Activated CD8-positive, alpha-beta memory T cell treated with anti-CD3 and anti-CD28 coated beads for 48 hours (primary cell): ENCODE results near the gene CXCL9.
"Not testable (repeated sequence)": the region's sequence is repeated elsewhere in the genome, so short reads cannot be mapped to it uniquely, and the experiment has no call there.

Experiments used
- DNase-seq, 3 experiments: peaks; one replicate each; pipeline ENCODE4 v3.0.0-alpha.2; 2020; ENCODE audit warnings: low read depth in 2 of 3, low spot score in 2 of 3

The CXCL9 gene

DNA sequence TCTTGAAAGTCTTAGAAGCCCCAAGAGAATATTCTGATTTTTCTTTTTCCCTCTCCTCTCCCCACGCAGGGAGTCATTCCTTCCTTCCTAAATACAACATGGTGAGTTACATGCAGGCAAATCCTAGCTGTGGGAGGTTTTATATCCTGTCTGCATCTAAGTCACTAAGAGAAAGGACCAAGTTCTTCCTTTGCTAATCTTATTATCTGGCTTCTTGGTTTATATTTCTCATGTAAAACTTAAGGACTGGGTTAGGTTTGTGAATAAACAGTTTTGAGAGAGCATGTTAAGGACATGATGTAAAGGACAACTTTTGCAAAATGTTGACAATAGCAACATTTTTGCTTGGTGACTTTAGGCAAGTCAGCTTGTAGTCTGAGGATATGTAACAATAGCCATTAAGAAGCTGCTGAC lies 5.1 kb upstream of the CXCL9 start:
- no peak for DNase-seq

DNA sequence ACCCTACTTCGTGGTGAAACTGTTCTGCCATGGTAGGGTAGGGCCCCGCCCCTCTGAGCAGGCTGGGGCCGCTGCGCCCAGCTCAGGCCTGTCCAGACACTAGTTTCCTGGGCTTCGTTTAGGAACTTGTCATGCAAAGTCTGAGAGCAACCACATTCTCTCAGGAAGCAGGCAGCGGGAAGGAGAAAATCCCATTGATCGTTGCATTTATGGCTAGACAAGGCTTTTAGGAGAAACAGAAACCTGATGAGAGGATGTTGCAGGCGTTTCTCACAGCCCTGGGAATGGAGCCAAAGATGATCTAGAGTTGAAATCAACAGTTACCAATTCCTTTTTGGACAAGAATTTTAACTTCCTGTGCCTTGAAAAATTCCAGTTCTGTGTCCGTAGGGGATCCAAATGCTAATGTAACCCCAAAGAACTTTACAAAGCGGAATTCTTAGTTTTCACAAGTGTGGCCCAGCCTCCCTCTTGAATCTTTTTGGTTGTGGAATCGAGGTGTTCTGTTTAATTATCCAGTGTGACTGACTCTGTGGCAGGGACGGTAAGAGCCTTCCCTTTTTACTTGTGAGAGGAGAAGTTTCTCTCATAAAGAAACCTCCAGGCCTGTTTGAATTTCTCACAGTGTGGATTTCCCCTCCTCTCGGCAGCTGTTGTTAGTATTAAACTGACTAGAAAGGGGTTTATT lies 4.5 kb upstream of the CXCL9 start:
- no peak for DNase-seq

DNA sequence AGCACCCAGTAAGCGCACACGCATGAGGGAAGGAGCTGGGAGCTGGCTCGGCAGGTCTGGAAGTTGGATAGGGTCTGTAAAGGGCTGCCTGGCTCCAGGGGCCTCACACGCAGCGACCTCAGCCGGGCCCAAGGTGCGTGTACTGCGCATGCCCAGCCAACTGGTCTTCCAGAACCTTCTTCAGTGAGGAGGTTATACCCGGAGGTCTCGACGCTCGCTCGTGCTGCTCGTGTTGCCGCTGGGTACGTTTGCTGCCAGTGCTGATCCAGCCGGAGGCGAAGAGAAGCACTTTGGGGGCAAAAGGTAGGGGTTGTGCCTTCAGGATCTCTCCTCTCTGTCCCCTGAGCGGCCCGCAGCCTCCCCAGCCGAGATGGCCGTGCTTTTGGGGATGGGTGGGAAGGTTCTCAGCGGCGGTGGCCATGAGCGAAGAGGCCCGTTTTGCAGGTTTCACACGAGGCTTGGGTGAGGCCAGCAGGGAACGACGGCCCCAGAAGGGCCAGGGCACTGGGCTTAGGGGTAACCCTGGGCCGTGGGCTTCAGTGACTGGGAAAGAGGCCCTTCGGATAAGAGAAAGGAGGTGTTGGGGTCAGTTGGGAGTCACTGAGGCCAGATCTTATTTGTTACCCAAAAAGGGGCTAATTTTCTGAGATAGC lies 3.8 kb upstream of the CXCL9 start:
- DNase-seq = no peak

DNA sequence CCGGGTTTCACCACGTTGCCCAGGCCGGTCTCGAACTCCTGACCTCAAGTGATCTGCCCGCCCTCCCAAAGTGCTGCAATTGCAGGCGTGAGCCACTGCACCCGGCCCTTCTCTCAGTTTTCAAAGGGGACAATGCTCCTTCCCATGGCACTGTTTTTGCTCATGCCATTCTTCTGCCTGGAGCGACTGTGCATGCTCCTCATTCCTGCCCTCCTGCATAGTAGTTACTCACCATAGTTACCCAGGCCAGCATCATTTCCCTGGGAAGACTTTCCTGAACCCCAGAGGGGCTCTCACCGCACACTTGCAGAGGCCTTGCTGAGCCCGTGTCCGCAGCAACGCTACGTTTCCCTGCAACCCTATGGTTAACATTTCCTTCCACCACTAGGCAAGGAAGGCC lies 3.3 kb upstream of the CXCL9 start:
- DNase-seq = no peak

DNA sequence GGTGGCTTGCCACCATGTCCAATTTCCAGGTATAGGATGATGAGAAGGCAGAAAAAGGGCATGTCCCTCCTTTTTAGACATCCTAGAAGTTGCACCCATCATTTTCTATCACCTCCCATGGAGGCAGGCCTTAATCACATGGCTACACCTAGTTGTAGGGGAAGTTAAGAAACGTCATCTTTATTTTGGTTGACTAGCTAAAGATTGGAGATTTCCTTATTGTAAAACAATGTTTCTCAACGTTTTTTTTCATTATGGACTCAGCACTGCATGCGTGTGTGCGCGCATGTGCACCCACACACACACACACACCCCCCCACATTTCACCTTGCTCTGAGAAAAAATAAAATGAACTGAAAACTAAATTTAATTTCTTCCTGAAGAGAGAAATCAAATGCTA lies 2.0 kb upstream of the CXCL9 start:
- DNase-seq = no peak

DNA sequence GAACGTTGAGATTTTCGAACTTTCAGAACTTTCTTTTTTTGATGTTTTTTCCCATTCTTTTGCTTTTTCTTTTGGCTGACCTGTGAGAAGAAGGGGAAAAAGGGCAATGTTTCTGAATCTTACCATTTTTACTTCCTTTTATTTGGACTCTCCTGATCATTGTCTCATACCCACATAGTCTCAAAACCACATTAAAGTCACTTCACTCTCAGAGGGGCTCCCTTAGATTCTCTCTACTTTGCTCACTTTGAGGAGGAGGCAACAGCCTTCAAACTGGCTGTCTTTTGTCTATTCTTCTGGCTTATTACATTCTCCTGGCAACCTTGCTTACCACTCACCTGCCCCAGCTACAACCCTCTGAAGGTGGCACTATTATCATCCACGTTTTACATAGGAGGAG lies 3.7 kb downstream of the CXCL9 start:
- DNase-seq = no peak

DNA sequence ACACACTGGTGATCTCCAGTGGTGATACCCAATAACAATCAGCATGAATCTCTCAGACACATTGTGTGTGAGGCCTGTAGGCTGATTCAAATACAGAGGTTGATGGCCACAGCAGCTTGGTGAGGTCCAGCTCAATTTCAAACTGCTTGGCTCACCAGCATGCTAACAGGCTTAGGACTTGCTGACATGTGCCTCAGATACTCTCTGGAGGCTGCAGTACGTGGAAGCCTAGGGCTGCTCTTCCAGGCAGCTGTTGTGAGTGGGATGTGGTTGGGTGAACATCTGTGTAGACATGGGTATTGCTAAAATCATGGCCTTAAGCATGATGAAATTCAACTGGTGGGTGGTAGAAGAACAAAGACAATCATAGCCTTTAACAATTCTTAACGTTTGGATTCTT lies 4.3 kb downstream of the CXCL9 start:
- DNase-seq = no peak

DNA sequence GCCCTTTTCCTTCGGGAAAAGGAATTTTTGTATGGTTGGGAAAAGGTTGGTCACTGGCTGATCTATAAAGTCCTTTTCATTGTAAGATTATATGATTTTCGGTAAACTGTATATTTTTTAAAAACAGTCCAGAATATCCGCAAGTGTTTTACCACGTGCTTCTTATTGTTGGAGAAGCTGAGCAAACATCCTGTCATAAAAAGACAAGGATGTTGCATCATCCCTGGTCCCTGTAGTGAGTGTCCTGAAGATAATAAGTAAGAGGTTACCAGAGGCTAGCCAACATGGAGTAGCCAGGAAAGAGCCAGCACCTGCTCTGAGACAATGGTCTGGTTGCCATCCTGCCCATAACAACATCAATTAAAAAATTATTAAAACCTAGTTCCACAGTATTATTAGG lies 5.1 kb downstream of the CXCL9 start:
- DNase-seq = no peak

DNA sequence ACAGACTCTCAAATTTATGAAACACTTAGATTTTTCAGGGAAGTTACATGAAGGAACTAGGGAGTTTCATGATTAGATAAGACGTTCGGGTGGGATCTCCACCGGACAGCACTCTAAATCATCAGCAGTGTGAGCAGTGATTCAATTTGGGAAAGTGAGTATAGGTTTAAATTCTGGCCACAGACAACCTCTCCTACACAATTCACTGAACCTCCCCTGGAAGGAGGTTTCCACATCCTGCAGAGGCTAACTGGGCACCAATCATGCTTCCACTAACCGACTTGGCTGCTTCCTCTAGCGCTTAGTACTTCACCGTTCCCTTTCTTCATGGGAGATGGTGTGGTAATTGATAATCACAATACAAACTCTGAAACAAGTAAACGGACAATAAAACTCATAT lies 5.6 kb downstream of the CXCL9 start:
- DNase-seq = no peak

DNA sequence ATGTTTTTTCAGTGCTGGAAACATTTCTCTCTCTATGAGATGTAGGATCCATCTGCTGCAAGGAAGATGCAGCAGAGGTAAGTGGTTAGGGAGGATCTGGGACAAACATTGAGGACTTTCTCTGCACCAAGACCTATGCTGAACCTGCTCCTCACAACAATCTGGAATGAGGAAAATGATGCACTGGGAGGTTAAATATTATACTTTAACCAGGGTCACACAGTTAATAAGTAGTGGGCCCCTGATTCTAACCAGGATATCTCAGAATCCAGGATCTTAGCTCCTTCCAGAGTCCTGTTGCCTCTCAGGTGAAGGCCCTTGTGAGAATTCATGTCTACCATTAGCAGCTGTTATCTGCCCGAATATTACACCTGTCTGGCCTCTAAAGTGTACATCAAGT lies 7.0 kb downstream of the CXCL9 start:
- DNase-seq = no peak

DNA sequence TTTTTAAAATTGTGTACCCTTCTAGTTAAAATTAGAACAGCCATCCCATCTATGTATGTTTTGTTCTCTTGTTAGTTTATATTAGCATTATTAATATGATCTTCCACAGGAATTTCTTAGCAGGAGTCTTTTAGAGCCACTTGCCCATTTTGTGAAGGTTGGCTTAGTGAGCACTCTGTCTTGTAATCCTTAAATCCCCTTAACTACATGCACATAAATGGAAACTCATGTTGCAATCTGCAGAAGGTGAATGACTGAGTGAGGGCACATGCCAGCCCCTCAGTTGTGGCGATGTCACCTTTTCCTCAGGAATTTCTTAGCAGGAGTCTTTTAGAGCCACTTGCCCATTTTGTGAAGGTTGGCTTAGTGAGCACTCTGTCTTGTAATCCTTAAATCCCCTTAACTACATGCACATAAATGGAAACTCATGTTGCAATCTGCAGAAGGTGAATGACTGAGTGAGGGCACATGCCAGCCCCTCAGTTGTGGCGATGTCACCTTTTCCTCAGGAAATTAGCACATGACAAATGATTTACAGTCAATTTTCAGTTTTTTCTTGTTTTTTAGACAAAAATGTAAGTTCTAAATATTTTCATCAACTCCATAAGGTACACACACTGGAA lies 8.7 kb downstream of the CXCL9 start:
- DNase-seq = not testable (repeated sequence)

DNA sequence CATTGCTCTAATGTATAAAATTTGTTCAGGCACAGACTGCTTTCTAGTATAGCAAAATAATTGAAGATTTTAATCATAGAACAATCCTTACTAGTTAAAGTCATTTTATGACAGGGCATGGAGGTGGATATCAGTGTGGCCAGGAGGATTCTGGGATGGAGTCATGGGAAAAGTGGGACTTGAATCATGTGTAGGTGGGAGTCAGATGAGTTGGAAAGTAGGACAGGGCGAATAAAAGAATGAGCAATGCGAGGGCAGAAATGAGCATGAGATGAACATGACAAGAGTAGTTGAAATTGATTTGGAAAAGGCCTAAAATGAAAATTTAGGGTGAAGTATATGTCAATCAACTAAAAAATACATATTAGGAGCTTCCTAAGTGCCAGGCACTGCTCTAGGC lies 9.4 kb downstream of the CXCL9 start:
- no peak for DNase-seq

DNA sequence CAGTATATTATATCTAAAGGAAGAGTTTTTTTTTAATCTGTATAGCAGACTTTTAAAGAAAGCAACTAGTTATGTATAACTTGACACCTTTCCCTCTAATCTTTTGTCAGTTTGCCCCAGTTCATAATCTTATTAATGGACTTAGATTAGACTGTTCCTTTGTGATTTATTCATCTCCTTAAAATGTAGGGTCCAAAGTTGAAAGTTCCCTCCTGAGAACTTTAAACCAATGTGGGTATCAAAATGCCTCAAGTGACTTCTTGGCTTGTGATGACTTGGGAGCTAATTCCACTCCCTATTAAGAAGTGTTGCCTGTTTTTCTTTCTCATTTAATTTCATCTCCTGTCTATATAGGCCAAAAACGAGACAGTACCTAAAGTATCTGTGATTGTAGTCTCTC lies 10.2 kb downstream of the CXCL9 start:
- DNase-seq = no peak

DNA sequence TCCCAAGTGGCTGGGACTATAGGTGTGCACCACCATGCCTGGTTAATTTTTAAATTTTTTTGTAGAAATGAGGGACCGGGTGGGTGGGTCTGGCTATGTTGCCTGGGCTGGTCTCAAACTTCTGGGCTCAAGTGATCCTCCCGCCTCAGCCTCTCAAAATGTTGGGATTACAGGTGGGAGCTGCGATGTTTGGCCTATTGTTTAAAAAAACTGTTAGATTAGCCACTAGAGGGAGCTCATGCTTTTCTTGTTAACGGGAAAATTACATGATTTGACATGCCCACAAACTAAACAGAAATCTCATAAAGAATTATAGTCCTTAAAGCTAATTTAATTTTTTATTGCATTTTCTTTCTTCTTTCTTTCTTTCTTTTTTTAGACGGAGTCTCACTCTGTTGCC lies 11.6 kb downstream of the CXCL9 start:
- DNase-seq = no peak

DNA sequence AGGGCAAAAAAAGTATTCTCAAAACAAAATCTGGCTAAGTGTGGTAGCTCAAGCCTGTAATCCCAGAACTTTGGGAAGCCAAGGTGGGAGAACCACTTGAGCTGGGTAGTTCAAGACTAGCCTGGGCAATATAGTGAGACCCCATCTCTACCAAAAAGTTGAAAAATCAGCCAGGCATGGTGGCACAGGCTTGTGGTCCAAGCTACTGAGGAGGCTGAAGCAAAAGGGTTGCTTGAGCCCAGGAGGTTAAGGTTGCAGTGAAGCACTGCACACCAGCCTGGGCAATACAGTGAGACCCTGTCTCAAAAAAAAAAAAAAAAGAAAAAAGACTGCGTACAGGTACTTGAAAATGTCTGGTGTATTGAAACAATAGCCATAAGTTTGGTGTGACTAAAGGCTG lies 14.8 kb downstream of the CXCL9 start:
- no peak for DNase-seq

DNA sequence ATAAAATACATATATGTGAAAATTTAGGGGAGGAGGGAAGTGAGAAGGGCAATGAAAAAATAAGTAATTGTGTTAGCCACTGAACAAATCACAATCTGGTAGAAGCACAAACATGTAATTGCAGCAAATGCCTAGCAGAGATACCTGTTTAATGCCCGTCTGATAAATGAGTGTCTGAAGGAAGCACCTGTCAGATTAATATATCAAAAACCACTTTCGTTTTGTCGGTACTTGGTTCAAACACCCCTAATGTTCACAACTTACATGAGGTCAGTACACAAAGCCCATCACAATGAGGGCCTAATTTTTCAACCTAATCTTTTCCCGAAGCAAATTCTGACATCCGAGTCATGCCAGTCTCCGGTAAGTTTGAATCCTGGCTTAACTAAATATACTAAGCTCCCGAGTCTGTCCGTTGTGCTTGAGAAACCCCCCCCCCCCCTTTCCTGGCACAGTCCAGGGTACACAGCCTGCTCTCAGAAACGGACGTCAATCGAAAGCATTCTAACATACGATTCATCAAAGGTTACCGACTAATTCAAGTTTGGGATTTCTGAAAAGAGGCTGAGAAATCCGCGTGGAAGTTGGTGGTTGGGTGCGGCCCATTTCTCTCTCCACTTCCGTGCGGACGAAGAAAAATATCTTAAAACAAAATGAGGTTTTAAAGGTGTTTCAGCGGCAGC lies 17.3 kb downstream of the CXCL9 start:
- DNase-seq = no peak

DNA sequence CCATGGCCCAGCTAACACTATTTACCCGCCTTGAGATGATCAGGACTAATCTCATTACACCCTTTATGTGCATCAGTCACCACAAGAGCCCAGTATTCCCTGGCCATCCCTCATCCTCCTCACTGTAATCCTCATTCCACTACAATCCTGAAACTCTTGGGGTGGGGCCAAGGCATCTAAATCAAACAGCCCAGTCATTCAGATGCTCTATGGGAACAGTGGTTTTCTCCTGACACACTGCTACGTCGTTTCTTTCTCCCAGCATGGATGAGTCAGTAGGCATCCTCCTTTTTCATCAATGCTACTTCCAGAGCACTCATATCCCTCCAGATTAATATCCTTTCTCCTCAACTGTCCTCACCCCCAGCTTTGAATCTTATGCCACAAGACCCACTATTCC lies 22.2 kb downstream of the CXCL9 start:
- no peak for DNase-seq

DNA sequence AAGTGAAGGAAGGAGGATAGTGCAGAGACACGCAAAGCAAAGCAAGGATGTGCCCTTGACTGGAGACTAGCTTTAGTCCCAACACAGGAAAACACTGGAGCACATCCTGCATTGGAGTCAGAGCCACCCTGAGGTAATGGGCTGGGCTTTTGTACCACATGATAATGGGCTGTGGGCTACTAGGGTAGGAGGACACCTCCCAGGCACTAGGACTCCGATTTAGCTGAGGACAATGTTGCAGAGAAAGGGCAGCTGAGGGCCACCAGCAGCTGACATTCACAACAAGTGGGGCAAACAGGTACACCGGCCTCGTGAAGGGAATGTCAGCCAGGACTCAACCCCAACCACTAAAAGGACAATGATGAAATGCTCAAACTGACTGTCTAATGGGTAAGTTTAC lies 26.7 kb downstream of the CXCL9 start:
- no peak for DNase-seq

DNA sequence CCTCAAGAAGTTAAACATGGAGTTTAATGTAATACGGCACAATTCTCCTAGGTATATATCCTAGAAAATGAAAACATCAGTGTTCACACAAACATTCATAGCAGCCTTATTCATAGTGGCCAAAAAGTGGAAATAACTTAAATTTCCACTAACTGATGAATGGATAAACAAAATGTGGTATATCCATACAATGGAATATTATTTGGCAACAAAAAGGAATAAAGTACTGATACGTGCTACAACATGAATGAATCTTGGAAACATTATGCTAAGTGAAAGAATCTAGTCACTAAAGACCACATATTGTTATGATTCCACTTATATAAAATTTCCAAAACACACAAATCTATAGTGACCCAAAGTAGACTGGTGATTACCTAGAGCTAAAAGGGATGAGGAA lies 31.1 kb downstream of the CXCL9 start:
- DNase-seq = no peak

DNA sequence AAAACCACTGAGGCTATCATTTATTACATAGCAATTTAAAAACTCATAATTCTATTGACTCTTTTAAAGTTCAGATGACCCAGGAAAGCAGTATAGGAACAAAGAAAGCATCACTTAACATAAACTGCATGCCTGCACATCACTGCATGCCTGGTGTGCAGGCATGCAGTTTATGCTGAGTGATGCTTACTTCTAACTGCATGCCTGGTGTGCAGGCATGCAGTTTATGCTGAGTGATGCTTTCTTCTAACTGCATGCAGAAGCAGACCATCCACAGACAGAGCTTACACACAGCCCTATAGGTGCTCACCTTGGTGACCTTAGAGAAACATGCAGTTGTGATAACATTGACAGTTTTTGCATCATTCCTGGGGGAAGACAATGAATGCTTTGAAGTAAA lies 33.5 kb downstream of the CXCL9 start:
- DNase-seq = no peak

DNA sequence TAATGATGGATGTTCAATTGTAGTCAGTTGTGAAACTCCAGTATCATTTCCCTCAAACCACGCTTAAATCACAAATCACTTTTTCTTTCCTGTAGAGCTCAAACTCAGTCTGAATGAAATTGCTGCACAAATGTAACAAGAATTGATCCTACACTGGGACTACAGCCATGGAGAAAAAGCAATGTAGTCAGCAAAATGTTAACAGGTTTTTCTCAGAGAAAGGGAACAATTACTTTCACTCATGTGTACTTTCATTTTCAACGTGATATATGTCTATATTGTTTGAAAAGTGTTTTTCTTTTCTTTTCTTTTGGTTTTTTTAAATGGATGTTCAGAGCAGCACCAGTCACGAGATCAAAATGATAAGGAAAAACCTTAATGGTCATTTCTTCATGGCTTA lies 39.2 kb downstream of the CXCL9 start:
- DNase-seq = no peak

DNA sequence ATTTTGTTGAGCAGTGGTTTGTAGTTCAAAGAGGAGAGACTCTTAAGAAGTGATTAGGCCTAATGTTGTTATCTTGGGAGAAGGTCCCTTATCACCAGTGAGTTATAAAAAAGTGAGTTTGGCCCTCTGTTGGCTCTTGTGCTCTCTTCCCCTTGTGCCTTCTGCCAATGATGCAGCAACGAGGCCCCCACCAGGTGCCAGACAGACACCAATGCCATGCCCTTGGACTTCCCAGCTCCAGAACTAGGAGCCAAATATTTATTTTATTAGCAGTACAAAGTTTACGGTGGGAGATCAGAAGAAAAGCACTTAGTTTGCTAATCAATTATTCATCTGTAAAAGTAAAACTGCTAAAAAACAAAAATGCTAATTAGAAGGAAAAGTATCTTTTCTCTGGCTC lies 43.8 kb downstream of the CXCL9 start:
- DNase-seq = no peak
